CD14-positive monocyte (primary cell): Measurements from ENCODE around the gene LRRTM4. TPM values are rescaled to one million over a fixed set of nuclear protein-coding genes. Genes with fewer than 3 reads are reported as not detected.

ENCODE experiments used
- DNase-seq, 3 donors: peaks; one replicate each; pipeline ENCODE4 v3.0.0-alpha.2; 2011 to 2022
- H2AFZ ChIP-seq: 2 replicates; pipeline ENCODE4 v1.6.0; 2012; ENCODE audit warnings: mild to moderate bottlenecking, low read depth, low read length, inconsistent platforms; ENCODE audit not compliant: insufficient read depth, poor library complexity, severe bottlenecking
- H3K27ac ChIP-seq, 2 donors: 1 replicate in 1 of 2; 2 replicates in 1 of 2; pipeline ENCODE4 v1.5.1; 2012 to 2013; ENCODE audit warnings: low read length in 2 of 2, control low read depth in 1 of 2, inconsistent platforms in 1 of 2, low read depth in 1 of 2, mild to moderate bottlenecking in 1 of 2
- H3K27me3 ChIP-seq, 2 donors: one replicate each; pipeline versions ENCODE4 v1.6.0 to v1.6.1; 2011 to 2013; ENCODE audit warnings: low read length in 2 of 2; ENCODE audit not compliant: control insufficient read depth in 2 of 2, insufficient read depth in 2 of 2
- H3K36me3 ChIP-seq, 2 donors: replicated peaks in 1 of 2; 1 replicate in 1 of 2; 2 replicates in 1 of 2; pipeline versions ENCODE4 v1.5.1 to v1.6.1; 2012 to 2013; ENCODE audit warnings: low read length in 2 of 2, control low read depth in 1 of 2, inconsistent platforms in 1 of 2, mild to moderate bottlenecking in 1 of 2; ENCODE audit not compliant: insufficient read depth in 2 of 2, control insufficient read depth in 1 of 2
- H3K4me1 ChIP-seq, 2 donors: 1 replicate in 1 of 2; 2 replicates in 1 of 2; pipeline versions ENCODE4 v1.5.1 to v1.6.1; 2012 to 2013; ENCODE audit warnings: low read length in 2 of 2, control low read depth in 1 of 2, inconsistent platforms in 1 of 2, mild to moderate bottlenecking in 1 of 2, moderate library complexity in 1 of 2; ENCODE audit not compliant: insufficient read depth in 2 of 2, control insufficient read depth in 1 of 2
- H3K4me2 ChIP-seq: replicated peaks from 2 replicates; pipeline ENCODE3; 2012; ENCODE audit warnings: low read length, moderate library complexity, mild to moderate bottlenecking; ENCODE audit not compliant: poor library complexity, severe bottlenecking; ENCODE audit errors: extremely low read depth
- H3K4me3 ChIP-seq, 3 experiments: fragments of 200-600 bp in 1 of 3; sonication (generic) in 1 of 3; replicated peaks in 1 of 3; 1 replicate in 2 of 3; 2 replicates in 1 of 3; pipeline ENCODE4 v1.5.1; 2011 to 2013; ENCODE audit warnings: low read length in 3 of 3, mild to moderate bottlenecking in 3 of 3, control low read depth in 2 of 3, low read depth in 2 of 3, inconsistent platforms in 1 of 3, moderate library complexity in 1 of 3
- H3K79me2 ChIP-seq: 2 replicates; pipeline ENCODE4 v1.6.0; 2012; ENCODE audit warnings: mild to moderate bottlenecking, control low read depth, inconsistent platforms, low read length, moderate library complexity; ENCODE audit not compliant: insufficient read depth
- H3K9ac ChIP-seq: 2 replicates; pipeline ENCODE4 v1.6.0; 2017; ENCODE audit warnings: low read length, mild to moderate bottlenecking; ENCODE audit not compliant: insufficient read depth, poor library complexity, severe bottlenecking
- H3K9me3 ChIP-seq, 2 donors: replicated peaks in 1 of 2; 1 replicate in 1 of 2; 2 replicates in 1 of 2; pipeline versions ENCODE4 v1.5.1 to v1.6.1; 2012 to 2013; ENCODE audit warnings: low read length in 2 of 2, control low read depth in 1 of 2; ENCODE audit not compliant: control insufficient read depth in 1 of 2, insufficient read depth in 1 of 2
- H4K20me1 ChIP-seq: 2 replicates; pipeline ENCODE4 v1.6.0; 2012; ENCODE audit warnings: mild to moderate bottlenecking, low read length, control low read depth, moderate library complexity; ENCODE audit not compliant: insufficient read depth
- H3K27ac Mint-ChIP-seq, 7 donors: one replicate each; pipeline ENCODE4 v1.8.0; 2020; ENCODE audit warnings: mild to moderate bottlenecking in 7 of 7, mixed read lengths in 7 of 7, moderate library complexity in 6 of 7, inconsistent platforms in 2 of 7
- H3K27me3 Mint-ChIP-seq, 3 donors: one replicate each; pipeline ENCODE4 v1.8.0; 2021 to 2022; ENCODE audit warnings: low read depth in 3 of 3, mild to moderate bottlenecking in 3 of 3, mixed read lengths in 3 of 3, moderate library complexity in 3 of 3, inconsistent platforms in 1 of 3
- H3K36me3 Mint-ChIP-seq, 2 donors: one replicate each; pipeline ENCODE4 v1.8.0; 2020; ENCODE audit warnings: mixed read lengths in 2 of 2, inconsistent platforms in 1 of 2, mild to moderate bottlenecking in 1 of 2
- H3K4me1 Mint-ChIP-seq: one replicate; pipeline ENCODE4 v1.8.0; 2020; ENCODE audit warnings: mild to moderate bottlenecking, mixed read lengths
- H3K4me3 Mint-ChIP-seq, 2 donors: one replicate each; pipeline ENCODE4 v1.8.0; 2020; ENCODE audit warnings: mild to moderate bottlenecking in 2 of 2, mixed read lengths in 2 of 2, moderate library complexity in 1 of 2
- H3K9me3 Mint-ChIP-seq, 7 donors: one replicate each; pipeline ENCODE4 v1.8.0; 2020 to 2022; ENCODE audit warnings: mixed read lengths in 7 of 7, mild to moderate bottlenecking in 6 of 7, moderate library complexity in 6 of 7, inconsistent platforms in 2 of 7
- WGBS: methylation state at CpG from one replicate; pipeline ENCODE4 v1.1.5; 2013; ENCODE audit warnings: missing lambda C conversion rate; ENCODE audit not compliant: insufficient coverage; 5-methylcytosine and 5-hydroxymethylcytosine counted together
- intact Hi-C, 2 donors: fragments of 100-400 bp; cut with micrococcal nuclease; formaldehyde crosslinking; loops; one replicate each; pipeline versions ENCODE4 v1.15.0 to v1.15.1; 2023
- polyA plus RNA-seq, 3 donors: library from polyadenylated mRNA; depleted of rRNA in 1 of 3; unstranded in 2 of 3; stranded (reverse) in 1 of 3; fragments of 300-500 nt in 2 of 3; fragments of >200 nt in 1 of 3; fragmentation: Illumina TruSeq in 2 of 3; gene quantifications; 1 replicate in 2 of 3; 2 replicates in 1 of 3; pipeline ENCODE4 v1.2.3, GENCODE V29; 2012 to 2021
- TF ChIP-seq, protein P1 (sequence below): fragments of 200-600 bp; IDR thresholded peaks from one replicate; pipeline ENCODE4 v1.8.0; 2022; ENCODE audit warnings: antibody characterized with exemption, mild to moderate bottlenecking

LRRTM4 gene
- polyA plus RNA-seq, 3 donors = not detected

GRCh38 chr2:76928026-76928425 is 594.1 kb downstream of the LRRTM4 start:
- no peak overlapping the region for H3K4me3 ChIP-seq
- no peak for DNase-seq
- no peak overlapping the region for H2AFZ ChIP-seq
- no peaks in the 10 kb centered on the region for H3K27me3 ChIP-seq
- no peaks in the 10 kb centered on the region for H3K36me3 ChIP-seq
- TF ChIP-seq, protein P1, sequence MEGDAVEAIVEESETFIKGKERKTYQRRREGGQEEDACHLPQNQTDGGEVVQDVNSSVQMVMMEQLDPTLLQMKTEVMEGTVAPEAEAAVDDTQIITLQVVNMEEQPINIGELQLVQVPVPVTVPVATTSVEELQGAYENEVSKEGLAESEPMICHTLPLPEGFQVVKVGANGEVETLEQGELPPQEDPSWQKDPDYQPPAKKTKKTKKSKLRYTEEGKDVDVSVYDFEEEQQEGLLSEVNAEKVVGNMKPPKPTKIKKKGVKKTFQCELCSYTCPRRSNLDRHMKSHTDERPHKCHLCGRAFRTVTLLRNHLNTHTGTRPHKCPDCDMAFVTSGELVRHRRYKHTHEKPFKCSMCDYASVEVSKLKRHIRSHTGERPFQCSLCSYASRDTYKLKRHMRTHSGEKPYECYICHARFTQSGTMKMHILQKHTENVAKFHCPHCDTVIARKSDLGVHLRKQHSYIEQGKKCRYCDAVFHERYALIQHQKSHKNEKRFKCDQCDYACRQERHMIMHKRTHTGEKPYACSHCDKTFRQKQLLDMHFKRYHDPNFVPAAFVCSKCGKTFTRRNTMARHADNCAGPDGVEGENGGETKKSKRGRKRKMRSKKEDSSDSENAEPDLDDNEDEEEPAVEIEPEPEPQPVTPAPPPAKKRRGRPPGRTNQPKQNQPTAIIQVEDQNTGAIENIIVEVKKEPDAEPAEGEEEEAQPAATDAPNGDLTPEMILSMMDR = no peak
- H3K27me3 Mint-ChIP-seq = no peaks in the 10 kb centered on the region
- H3K27ac Mint-ChIP-seq = no peak overlapping the region
- peaks cover 0 to 2% (median 0%) of the 10 kb centered on the region in 7 donors for H3K9me3 Mint-ChIP-seq
- H3K4me3 Mint-ChIP-seq = no peak overlapping the region
- H4K20me1 ChIP-seq = no peaks in the 10 kb centered on the region
- H3K4me1 ChIP-seq = no peaks in the 10 kb centered on the region
- H3K4me1 Mint-ChIP-seq = no peaks in the 10 kb centered on the region
- H3K9ac ChIP-seq = no peak overlapping the region
- H3K9me3 ChIP-seq = no peaks in the 10 kb centered on the region
- H3K4me2 ChIP-seq = no peak overlapping the region
- no peaks in the 10 kb centered on the region for H3K36me3 Mint-ChIP-seq
- no peak overlapping the region for H3K27ac ChIP-seq
- H3K79me2 ChIP-seq = no peaks in the 10 kb centered on the region
- intact Hi-C loops = no loop called here

GRCh38 chr2:76921006-76921405 is 601.2 kb downstream of the LRRTM4 start:
- Histone ChIP-seq H3K27ac (no peak overlapping the region), H3K9me3 (no peaks in the 10 kb centered on the region), H4K20me1 (no peaks in the 10 kb centered on the region), H3K4me1 (no peaks in the 10 kb centered on the region), H3K9ac (no peak overlapping the region), H3K79me2 (no peaks in the 10 kb centered on the region), H3K4me2 (no peak overlapping the region), H3K36me3 (no peaks in the 10 kb centered on the region), H3K27me3 (no peaks in the 10 kb centered on the region), H3K4me3 (no peak overlapping the region), H2AFZ (no peak overlapping the region)
- TF ChIP-seq, protein P1 = no peak
- peaks cover 0 to 2% (median 0%) of the 10 kb centered on the region in 7 donors for H3K9me3 Mint-ChIP-seq
- no peak for DNase-seq
- H3K36me3 Mint-ChIP-seq = no peaks in the 10 kb centered on the region
- intact Hi-C loops = no loop called here
- H3K4me1 Mint-ChIP-seq = no peaks in the 10 kb centered on the region
- H3K27me3 Mint-ChIP-seq = no peaks in the 10 kb centered on the region
- 80% methylated on average over 1 of the region's 2 CpGs for WGBS
- no peak overlapping the region for H3K4me3 Mint-ChIP-seq
- no peak overlapping the region for H3K27ac Mint-ChIP-seq
